ENCODE data around the gene EHD2.

EHD2 gene

GRCh38 chr19:47687906-47688305, 25.3 kb upstream of the EHD2 start:
- H3K4me1 ChIP-seq (ENCODE audit: control insufficient read depth, insufficient read depth, low read length, poor library complexity, severe bottlenecking) = no peaks in the 10 kb centered on the region
- no peak for DNase-seq
- H3K27ac ChIP-seq (ENCODE audit: insufficient read depth, low read length, poor library complexity, severe bottlenecking) = no peak overlapping the region
- H3K4me3 ChIP-seq (ENCODE audit: insufficient read depth, low read depth, low read length, poor library complexity, severe bottlenecking) = no peak overlapping the region
- H3K36me3 ChIP-seq (ENCODE audit: control insufficient read depth, insufficient read depth, low read length) = no peaks in the 10 kb centered on the region
- H3K9me3 ChIP-seq (ENCODE audit: control insufficient read depth, low read length) = no peaks in the 10 kb centered on the region
- no peaks in the 10 kb centered on the region for H3K27me3 ChIP-seq (replicated peaks; ENCODE audit: control insufficient read depth, insufficient read depth, low read length, poor library complexity, severe bottlenecking)

- H3K27ac ChIP-seq (ENCODE audit: insufficient read depth, low read length, poor library complexity, severe bottlenecking) = no peak overlapping the region
- H3K36me3 ChIP-seq (ENCODE audit: control insufficient read depth, insufficient read depth, low read length) = peaks cover 6% of the 10 kb centered on the region
- H3K4me3 ChIP-seq (ENCODE audit: insufficient read depth, low read depth, low read length, poor library complexity, severe bottlenecking) = no peak overlapping the region
- no peak for DNase-seq
- H3K4me1 ChIP-seq (ENCODE audit: control insufficient read depth, insufficient read depth, low read length, poor library complexity, severe bottlenecking) = no peaks in the 10 kb centered on the region
- no peaks in the 10 kb centered on the region for H3K9me3 ChIP-seq (ENCODE audit: control insufficient read depth, low read length)
- H3K27me3 ChIP-seq (replicated peaks; ENCODE audit: control insufficient read depth, insufficient read depth, low read length, poor library complexity, severe bottlenecking) = no peaks in the 10 kb centered on the region
Measured at GRCh38 chr19:47691090-47691489, 22.1 kb upstream of the EHD2 start.

GRCh38 chr19:47691782-47692181, 21.4 kb upstream of the EHD2 start:
- H3K27ac ChIP-seq (ENCODE audit: insufficient read depth, low read length, poor library complexity, severe bottlenecking) = no peak overlapping the region
- no peaks in the 10 kb centered on the region for H3K9me3 ChIP-seq (ENCODE audit: control insufficient read depth, low read length)
- DNase-seq = no peak
- H3K4me3 ChIP-seq (ENCODE audit: insufficient read depth, low read depth, low read length, poor library complexity, severe bottlenecking) = no peak overlapping the region
- no peaks in the 10 kb centered on the region for H3K27me3 ChIP-seq (replicated peaks; ENCODE audit: control insufficient read depth, insufficient read depth, low read length, poor library complexity, severe bottlenecking)
- no peaks in the 10 kb centered on the region for H3K4me1 ChIP-seq (ENCODE audit: control insufficient read depth, insufficient read depth, low read length, poor library complexity, severe bottlenecking)
- peaks cover 12% of the 10 kb centered on the region for H3K36me3 ChIP-seq (ENCODE audit: control insufficient read depth, insufficient read depth, low read length)

GRCh38 chr19:47693489-47693888, 19.7 kb upstream of the EHD2 start:
- Histone ChIP-seq H3K4me3 (ENCODE audit: insufficient read depth, low read depth, low read length, poor library complexity, severe bottlenecking) (no peak overlapping the region), H3K9me3 (ENCODE audit: control insufficient read depth, low read length) (no peaks in the 10 kb centered on the region), H3K27ac (ENCODE audit: insufficient read depth, low read length, poor library complexity, severe bottlenecking) (no peak overlapping the region), H3K27me3 (replicated peaks; ENCODE audit: control insufficient read depth, insufficient read depth, low read length, poor library complexity, severe bottlenecking) (no peaks in the 10 kb centered on the region), H3K4me1 (ENCODE audit: control insufficient read depth, insufficient read depth, low read length, poor library complexity, severe bottlenecking) (no peaks in the 10 kb centered on the region), H3K36me3 (ENCODE audit: control insufficient read depth, insufficient read depth, low read length) (peaks cover 15% of the 10 kb centered on the region)
- DNase-seq = no peak

GRCh38 chr19:47693903-47694302, 19.3 kb upstream of the EHD2 start:
- DNase-seq = no peak
- no peaks in the 10 kb centered on the region for H3K27me3 ChIP-seq (replicated peaks; ENCODE audit: control insufficient read depth, insufficient read depth, low read length, poor library complexity, severe bottlenecking)
- H3K4me1 ChIP-seq (ENCODE audit: control insufficient read depth, insufficient read depth, low read length, poor library complexity, severe bottlenecking) = no peaks in the 10 kb centered on the region
- H3K9me3 ChIP-seq (ENCODE audit: control insufficient read depth, low read length) = no peaks in the 10 kb centered on the region
- H3K4me3 ChIP-seq (ENCODE audit: insufficient read depth, low read depth, low read length, poor library complexity, severe bottlenecking) = no peak overlapping the region
- no peak overlapping the region for H3K27ac ChIP-seq (ENCODE audit: insufficient read depth, low read length, poor library complexity, severe bottlenecking)
- H3K36me3 ChIP-seq (ENCODE audit: control insufficient read depth, insufficient read depth, low read length) = peaks cover 19% of the 10 kb centered on the region

GRCh38 chr19:47694466-47695273, 18.6 kb upstream of the EHD2 start:
- H3K4me3 ChIP-seq (ENCODE audit: insufficient read depth, low read depth, low read length, poor library complexity, severe bottlenecking) = no peak overlapping the region
- peaks cover 27% of the 10 kb centered on the region for H3K36me3 ChIP-seq (ENCODE audit: control insufficient read depth, insufficient read depth, low read length)
- no peaks in the 10 kb centered on the region for H3K4me1 ChIP-seq (ENCODE audit: control insufficient read depth, insufficient read depth, low read length, poor library complexity, severe bottlenecking)
- H3K9me3 ChIP-seq (ENCODE audit: control insufficient read depth, low read length) = no peaks in the 10 kb centered on the region
- H3K27ac ChIP-seq (ENCODE audit: insufficient read depth, low read length, poor library complexity, severe bottlenecking) = no peak overlapping the region
- no peak for DNase-seq
- H3K27me3 ChIP-seq (replicated peaks; ENCODE audit: control insufficient read depth, insufficient read depth, low read length, poor library complexity, severe bottlenecking) = no peaks in the 10 kb centered on the region

GRCh38 chr19:47695533-47696262, 17.5 kb upstream of the EHD2 start:
- no peaks in the 10 kb centered on the region for H3K9me3 ChIP-seq (ENCODE audit: control insufficient read depth, low read length)
- H3K36me3 ChIP-seq (ENCODE audit: control insufficient read depth, insufficient read depth, low read length) = peaks cover 37% of the 10 kb centered on the region
- DNase-seq = no peak
- H3K27ac ChIP-seq (ENCODE audit: insufficient read depth, low read length, poor library complexity, severe bottlenecking) = no peak overlapping the region
- H3K27me3 ChIP-seq (replicated peaks; ENCODE audit: control insufficient read depth, insufficient read depth, low read length, poor library complexity, severe bottlenecking) = no peaks in the 10 kb centered on the region
- H3K4me3 ChIP-seq (ENCODE audit: insufficient read depth, low read depth, low read length, poor library complexity, severe bottlenecking) = no peak overlapping the region
- no peaks in the 10 kb centered on the region for H3K4me1 ChIP-seq (ENCODE audit: control insufficient read depth, insufficient read depth, low read length, poor library complexity, severe bottlenecking)

GRCh38 chr19:47696635-47697034, 16.6 kb upstream of the EHD2 start:
- no peaks in the 10 kb centered on the region for H3K4me1 ChIP-seq (ENCODE audit: control insufficient read depth, insufficient read depth, low read length, poor library complexity, severe bottlenecking)

GRCh38 chr19:47697863-47698609, 15.2 kb upstream of the EHD2 start:
- H3K4me1 ChIP-seq (ENCODE audit: control insufficient read depth, insufficient read depth, low read length, poor library complexity, severe bottlenecking) = no peaks in the 10 kb centered on the region
- H3K27ac ChIP-seq (ENCODE audit: insufficient read depth, low read length, poor library complexity, severe bottlenecking) = no peak overlapping the region
- no peaks in the 10 kb centered on the region for H3K27me3 ChIP-seq (replicated peaks; ENCODE audit: control insufficient read depth, insufficient read depth, low read length, poor library complexity, severe bottlenecking)
- peaks cover 50% of the 10 kb centered on the region for H3K36me3 ChIP-seq (ENCODE audit: control insufficient read depth, insufficient read depth, low read length)
- H3K9me3 ChIP-seq (ENCODE audit: control insufficient read depth, low read length) = no peaks in the 10 kb centered on the region
- DNase-seq = peak; percentile 9 to 43 (median 17)
- H3K4me3 ChIP-seq (ENCODE audit: insufficient read depth, low read depth, low read length, poor library complexity, severe bottlenecking) = no peak overlapping the region

More at GRCh38 chr19:47696635-47697034, 16.6 kb upstream of the EHD2 start:
- Histone ChIP-seq H3K9me3 (ENCODE audit: control insufficient read depth, low read length) (no peaks in the 10 kb centered on the region), H3K4me3 (ENCODE audit: insufficient read depth, low read depth, low read length, poor library complexity, severe bottlenecking) (no peak overlapping the region), H3K27ac (ENCODE audit: insufficient read depth, low read length, poor library complexity, severe bottlenecking) (no peak overlapping the region), H3K27me3 (replicated peaks; ENCODE audit: control insufficient read depth, insufficient read depth, low read length, poor library complexity, severe bottlenecking) (no peaks in the 10 kb centered on the region), H3K36me3 (ENCODE audit: control insufficient read depth, insufficient read depth, low read length) (peaks cover 39% of the 10 kb centered on the region)
- DNase-seq = no peak
